HepG2 (cell line): ENCODE results near the gene PHKB. TPM values are rescaled to one million over a fixed set of nuclear protein-coding genes. Genes with fewer than 3 reads are reported as not detected.

Experiments used
- EHMT2 ChIP-seq: fragments of 200-600 bp; sonication (generic); IDR thresholded peaks from 2 replicates; pipeline ENCODE4 v1.7.0; 2017; ENCODE audit warnings: antibody characterized with exemption, low read depth, low read length, borderline replicate concordance
- GTF3A ChIP-seq: sonication (generic); formaldehyde crosslinking; conservative IDR thresholded peaks from 2 replicates; pipeline ENCODE4 v1.4.0; 2020; ENCODE audit warnings: mild to moderate bottlenecking, missing genetic modification reagents
- HNF4G ChIP-seq, 2 experiments: sonication (generic) in 1 of 2; formaldehyde crosslinking in 1 of 2; IDR thresholded peaks; 2 replicates each; pipeline versions ENCODE4 v1.4.0 to v1.6.1; 2011 to 2020; ENCODE audit warnings: borderline replicate concordance in 2 of 2, low read depth in 2 of 2, mild to moderate bottlenecking in 2 of 2, low read length in 1 of 2, missing genetic modification reagents in 1 of 2, moderate library complexity in 1 of 2
- JDP2 ChIP-seq: sonication (generic); formaldehyde crosslinking; IDR thresholded peaks from 2 replicates; pipeline ENCODE4 v1.8.1; 2022; ENCODE audit warnings: missing genetic modification reagents, borderline replicate concordance
- KMT2B ChIP-seq: IDR thresholded peaks from 2 replicates; pipeline ENCODE4 v1.6.1; 2016; ENCODE audit warnings: missing genetic modification reagents, missing compliant biosample characterization
- NR2F6 ChIP-seq, 2 experiments: IDR thresholded peaks; 2 replicates each; pipeline ENCODE4 v1.6.1; 2016; ENCODE audit warnings: antibody characterized with exemption in 1 of 2, mild to moderate bottlenecking in 1 of 2
- PLRG1 ChIP-seq: fragments of 450-650 bp; conservative IDR thresholded peaks from 2 replicates; pipeline ENCODE4 v1.6.1; 2016
- SP2 ChIP-seq: sonication (generic); formaldehyde crosslinking; IDR thresholded peaks from 2 replicates; pipeline ENCODE4 v1.5.1; 2020; ENCODE audit warnings: mild to moderate bottlenecking, missing genetic modification reagents
- ZMAT3 ChIP-seq: sonication (generic); formaldehyde crosslinking; conservative IDR thresholded peaks from 2 replicates; pipeline ENCODE4 v1.7.0; 2021; ENCODE audit warnings: missing genetic modification reagents
- ZNF678 ChIP-seq: sonication (generic); formaldehyde crosslinking; IDR thresholded peaks from 2 replicates; pipeline ENCODE4 v1.4.0; 2020; ENCODE audit warnings: mild to moderate bottlenecking, missing genetic modification reagents
- ZNF772 ChIP-seq: sonication (generic); formaldehyde crosslinking; IDR thresholded peaks from 2 replicates; pipeline ENCODE4 v1.5.0; 2020; ENCODE audit warnings: mild to moderate bottlenecking, missing genetic modification reagents
- polyA plus RNA-seq, 8 experiments: library from polyadenylated mRNA; depleted of rRNA in 3 of 8; stranded (reverse) in 7 of 8; unstranded in 1 of 8; fragments of >200 nt; fragmentation: Illumina TruSeq in 4 of 8; extraction: Trizol in 4 of 8; gene quantifications; 2 replicates each; pipeline versions ENCODE4 v1.2.1 to v1.2.3, GENCODE V29; 2011 to 2016; ENCODE audit warnings: low read depth in 4 of 8, missing spikeins in 1 of 8, mixed read lengths in 1 of 8; ENCODE audit not compliant: insufficient read depth in 1 of 8
- total RNA-seq, 5 experiments: library from RNA; depleted of rRNA; stranded (reverse); fragments of >200 nt; fragmentation: Illumina TruSeq; extraction: Trizol; gene quantifications; 2 replicates each; pipeline ENCODE4 v1.2.3, GENCODE V29; 2016; ENCODE audit warnings: low read depth in 1 of 5
- TF ChIP-seq, protein P1 (sequence below): sonication (generic); formaldehyde crosslinking; IDR thresholded peaks from 2 replicates; pipeline ENCODE4 v1.5.0; 2020; ENCODE audit warnings: mild to moderate bottlenecking, missing genetic modification reagents
- TF ChIP-seq, protein P2 (sequence below): sonication (generic); formaldehyde crosslinking; IDR thresholded peaks from 2 replicates; pipeline ENCODE4 v1.4.0; 2020; ENCODE audit warnings: mild to moderate bottlenecking, missing genetic modification reagents
- TF ChIP-seq, protein P3 (sequence below): sonication (generic); formaldehyde crosslinking; IDR thresholded peaks from 2 replicates; pipeline ENCODE4 v1.9.0; 2021; ENCODE audit warnings: missing genetic modification reagents, mild to moderate bottlenecking, borderline replicate concordance
- TF ChIP-seq, protein P4 (sequence below): sonication (generic); formaldehyde crosslinking; IDR thresholded peaks from 2 replicates; pipeline ENCODE4 v1.8.1; 2023; ENCODE audit warnings: mild to moderate bottlenecking, moderate library complexity, missing genetic modification reagents
- TF ChIP-seq, protein P5 (sequence below): sonication (generic); formaldehyde crosslinking; IDR thresholded peaks from 2 replicates; pipeline ENCODE4 v1.4.0; 2020; ENCODE audit warnings: missing genetic modification reagents

The PHKB gene
- total and polyA plus RNA-seq, 2 of the 13 experiments (the other 11 are each of a cell fraction or from before 2014, with no cell fraction given): 66.0 to 80.8 TPM

DNA sequence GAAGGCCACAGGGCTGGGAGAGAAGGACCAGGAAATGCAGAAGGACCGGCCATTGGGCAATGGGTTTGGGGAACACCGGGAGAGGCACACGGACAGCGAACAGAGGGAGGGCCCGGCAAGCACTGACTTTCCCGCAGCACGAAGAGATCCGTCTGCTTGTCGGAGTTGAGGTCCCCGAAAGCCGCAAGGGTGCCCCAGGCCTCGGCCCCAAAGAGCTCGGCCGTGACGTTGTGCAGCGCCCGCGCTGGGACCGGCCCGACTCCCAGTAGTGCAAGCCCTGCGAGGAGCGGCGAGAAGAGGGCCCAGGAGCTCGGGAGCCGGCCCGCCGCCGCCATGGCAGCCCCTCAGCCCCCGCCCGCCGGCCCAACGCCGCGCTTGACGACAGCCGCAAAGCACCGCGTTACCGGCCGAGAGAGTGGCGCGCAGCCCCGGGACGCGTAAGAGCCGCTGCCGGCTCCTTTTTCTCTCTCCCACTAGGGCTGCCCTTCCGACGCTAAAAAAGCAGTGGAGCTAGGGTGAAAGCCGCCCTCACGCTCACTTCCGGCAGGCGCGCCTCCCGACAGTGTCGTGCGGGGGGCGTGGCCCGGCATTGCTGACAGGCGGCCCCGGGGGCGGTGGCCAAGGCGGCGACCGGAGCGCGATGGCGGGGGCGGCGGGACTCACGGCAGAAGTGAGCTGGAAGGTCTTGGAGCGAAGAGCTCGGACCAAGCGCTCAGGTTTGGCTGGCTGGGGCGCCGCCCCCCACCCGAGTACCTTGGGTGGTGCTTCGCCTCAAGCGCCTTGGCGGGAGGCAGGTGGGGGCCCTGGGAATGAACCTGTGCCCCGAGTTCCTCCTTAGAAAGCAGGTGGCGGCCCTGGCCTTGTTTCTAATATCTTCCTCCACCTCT lies at the start of gene PHKB, which contains the start of gene ITFG1 (continued):
- TF ChIP-seq, protein P1, sequence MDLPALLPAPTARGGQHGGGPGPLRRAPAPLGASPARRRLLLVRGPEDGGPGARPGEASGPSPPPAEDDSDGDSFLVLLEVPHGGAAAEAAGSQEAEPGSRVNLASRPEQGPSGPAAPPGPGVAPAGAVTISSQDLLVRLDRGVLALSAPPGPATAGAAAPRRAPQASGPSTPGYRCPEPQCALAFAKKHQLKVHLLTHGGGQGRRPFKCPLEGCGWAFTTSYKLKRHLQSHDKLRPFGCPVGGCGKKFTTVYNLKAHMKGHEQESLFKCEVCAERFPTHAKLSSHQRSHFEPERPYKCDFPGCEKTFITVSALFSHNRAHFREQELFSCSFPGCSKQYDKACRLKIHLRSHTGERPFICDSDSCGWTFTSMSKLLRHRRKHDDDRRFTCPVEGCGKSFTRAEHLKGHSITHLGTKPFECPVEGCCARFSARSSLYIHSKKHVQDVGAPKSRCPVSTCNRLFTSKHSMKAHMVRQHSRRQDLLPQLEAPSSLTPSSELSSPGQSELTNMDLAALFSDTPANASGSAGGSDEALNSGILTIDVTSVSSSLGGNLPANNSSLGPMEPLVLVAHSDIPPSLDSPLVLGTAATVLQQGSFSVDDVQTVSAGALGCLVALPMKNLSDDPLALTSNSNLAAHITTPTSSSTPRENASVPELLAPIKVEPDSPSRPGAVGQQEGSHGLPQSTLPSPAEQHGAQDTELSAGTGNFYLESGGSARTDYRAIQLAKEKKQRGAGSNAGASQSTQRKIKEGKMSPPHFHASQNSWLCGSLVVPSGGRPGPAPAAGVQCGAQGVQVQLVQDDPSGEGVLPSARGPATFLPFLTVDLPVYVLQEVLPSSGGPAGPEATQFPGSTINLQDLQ: no peak; the same call in 1 of the 2 replicates
- peak; percentile 96 for TF ChIP-seq KMT2B (CRISPR knock-in tag)
- no peak for TF ChIP-seq EHMT2
- TF ChIP-seq, protein P2, sequence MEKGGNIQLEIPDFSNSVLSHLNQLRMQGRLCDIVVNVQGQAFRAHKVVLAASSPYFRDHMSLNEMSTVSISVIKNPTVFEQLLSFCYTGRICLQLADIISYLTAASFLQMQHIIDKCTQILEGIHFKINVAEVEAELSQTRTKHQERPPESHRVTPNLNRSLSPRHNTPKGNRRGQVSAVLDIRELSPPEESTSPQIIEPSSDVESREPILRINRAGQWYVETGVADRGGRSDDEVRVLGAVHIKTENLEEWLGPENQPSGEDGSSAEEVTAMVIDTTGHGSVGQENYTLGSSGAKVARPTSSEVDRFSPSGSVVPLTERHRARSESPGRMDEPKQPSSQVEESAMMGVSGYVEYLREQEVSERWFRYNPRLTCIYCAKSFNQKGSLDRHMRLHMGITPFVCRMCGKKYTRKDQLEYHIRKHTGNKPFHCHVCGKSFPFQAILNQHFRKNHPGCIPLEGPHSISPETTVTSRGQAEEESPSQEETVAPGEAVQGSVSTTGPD: no peak
- no peak for TF ChIP-seq SP2 (CRISPR knock-in tag)
- no peak for TF ChIP-seq HNF4G (IDR thresholded peaks at IDR 0.05; ENCODE audit: borderline replicate concordance, low read depth, low read length)
- TF ChIP-seq HNF4G (CRISPR knock-in tag; IDR thresholded peaks at IDR 0.05; ENCODE audit: borderline replicate concordance, low read depth): no peak
- TF ChIP-seq ZNF772 (CRISPR knock-in tag): peak; percentile 70
- no peak for TF ChIP-seq JDP2
- TF ChIP-seq ZNF678: no peak; the same call in 1 of the 2 replicates
- TF ChIP-seq, protein P3, sequence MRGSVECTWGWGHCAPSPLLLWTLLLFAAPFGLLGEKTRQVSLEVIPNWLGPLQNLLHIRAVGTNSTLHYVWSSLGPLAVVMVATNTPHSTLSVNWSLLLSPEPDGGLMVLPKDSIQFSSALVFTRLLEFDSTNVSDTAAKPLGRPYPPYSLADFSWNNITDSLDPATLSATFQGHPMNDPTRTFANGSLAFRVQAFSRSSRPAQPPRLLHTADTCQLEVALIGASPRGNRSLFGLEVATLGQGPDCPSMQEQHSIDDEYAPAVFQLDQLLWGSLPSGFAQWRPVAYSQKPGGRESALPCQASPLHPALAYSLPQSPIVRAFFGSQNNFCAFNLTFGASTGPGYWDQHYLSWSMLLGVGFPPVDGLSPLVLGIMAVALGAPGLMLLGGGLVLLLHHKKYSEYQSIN (CRISPR knock-in tag): no peak
- no peak for TF ChIP-seq ZMAT3
- TF ChIP-seq, protein P4, sequence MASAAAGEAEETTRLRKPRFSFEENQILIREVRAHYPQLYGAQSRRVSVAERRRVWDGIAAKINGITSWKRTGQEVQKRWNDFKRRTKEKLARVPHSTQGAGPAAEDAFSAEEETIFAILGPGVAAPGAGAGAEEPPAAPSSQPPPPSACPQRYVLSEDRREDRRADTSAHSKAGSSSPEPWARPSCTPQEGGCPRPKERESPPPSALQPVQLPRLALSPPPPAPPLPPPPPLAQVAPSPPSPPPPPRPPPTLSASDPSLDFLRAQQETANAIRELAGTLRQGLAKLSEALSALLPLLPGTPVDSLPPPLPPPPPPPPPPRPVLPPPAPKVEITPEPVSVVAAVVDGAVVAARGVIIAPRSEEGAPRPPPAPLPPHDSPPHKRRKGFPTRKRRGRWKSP (CRISPR knock-in tag): peak; percentile 82
- no peak for TF ChIP-seq PLRG1
- no peak for TF ChIP-seq NR2F6 (IDR thresholded peaks at IDR 0.05)
- no peak for TF ChIP-seq NR2F6 (CRISPR knock-in tag; IDR thresholded peaks at IDR 0.05)
- TF ChIP-seq, protein P5, sequence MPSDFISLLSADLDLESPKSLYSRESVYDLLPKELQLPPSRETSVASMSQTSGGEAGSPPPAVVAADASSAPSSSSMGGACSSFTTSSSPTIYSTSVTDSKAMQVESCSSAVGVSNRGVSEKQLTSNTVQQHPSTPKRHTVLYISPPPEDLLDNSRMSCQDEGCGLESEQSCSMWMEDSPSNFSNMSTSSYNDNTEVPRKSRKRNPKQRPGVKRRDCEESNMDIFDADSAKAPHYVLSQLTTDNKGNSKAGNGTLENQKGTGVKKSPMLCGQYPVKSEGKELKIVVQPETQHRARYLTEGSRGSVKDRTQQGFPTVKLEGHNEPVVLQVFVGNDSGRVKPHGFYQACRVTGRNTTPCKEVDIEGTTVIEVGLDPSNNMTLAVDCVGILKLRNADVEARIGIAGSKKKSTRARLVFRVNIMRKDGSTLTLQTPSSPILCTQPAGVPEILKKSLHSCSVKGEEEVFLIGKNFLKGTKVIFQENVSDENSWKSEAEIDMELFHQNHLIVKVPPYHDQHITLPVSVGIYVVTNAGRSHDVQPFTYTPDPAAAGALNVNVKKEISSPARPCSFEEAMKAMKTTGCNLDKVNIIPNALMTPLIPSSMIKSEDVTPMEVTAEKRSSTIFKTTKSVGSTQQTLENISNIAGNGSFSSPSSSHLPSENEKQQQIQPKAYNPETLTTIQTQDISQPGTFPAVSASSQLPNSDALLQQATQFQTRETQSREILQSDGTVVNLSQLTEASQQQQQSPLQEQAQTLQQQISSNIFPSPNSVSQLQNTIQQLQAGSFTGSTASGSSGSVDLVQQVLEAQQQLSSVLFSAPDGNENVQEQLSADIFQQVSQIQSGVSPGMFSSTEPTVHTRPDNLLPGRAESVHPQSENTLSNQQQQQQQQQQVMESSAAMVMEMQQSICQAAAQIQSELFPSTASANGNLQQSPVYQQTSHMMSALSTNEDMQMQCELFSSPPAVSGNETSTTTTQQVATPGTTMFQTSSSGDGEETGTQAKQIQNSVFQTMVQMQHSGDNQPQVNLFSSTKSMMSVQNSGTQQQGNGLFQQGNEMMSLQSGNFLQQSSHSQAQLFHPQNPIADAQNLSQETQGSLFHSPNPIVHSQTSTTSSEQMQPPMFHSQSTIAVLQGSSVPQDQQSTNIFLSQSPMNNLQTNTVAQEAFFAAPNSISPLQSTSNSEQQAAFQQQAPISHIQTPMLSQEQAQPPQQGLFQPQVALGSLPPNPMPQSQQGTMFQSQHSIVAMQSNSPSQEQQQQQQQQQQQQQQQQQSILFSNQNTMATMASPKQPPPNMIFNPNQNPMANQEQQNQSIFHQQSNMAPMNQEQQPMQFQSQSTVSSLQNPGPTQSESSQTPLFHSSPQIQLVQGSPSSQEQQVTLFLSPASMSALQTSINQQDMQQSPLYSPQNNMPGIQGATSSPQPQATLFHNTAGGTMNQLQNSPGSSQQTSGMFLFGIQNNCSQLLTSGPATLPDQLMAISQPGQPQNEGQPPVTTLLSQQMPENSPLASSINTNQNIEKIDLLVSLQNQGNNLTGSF: no peak; the same call in 1 of the 2 replicates
- no peak for TF ChIP-seq GTF3A (CRISPR knock-in tag)
